GM23338 (cell line): ENCODE measurements around the gene HADHA. TPM values are rescaled to one million over a fixed set of nuclear protein-coding genes. Genes with fewer than 3 reads are reported as not detected.

Source experiments
- ATAC-seq: fragments of 200-7000 bp; cut with Tn5 transposase; 3 replicates; pipeline ENCODE4 v1.9.1; 2020
- DNase-seq: peaks from one replicate; pipeline ENCODE4 v3.0.0-alpha.2; 2015; ENCODE audit warnings: low spot score
- H2AFZ ChIP-seq: fragments of 200-600 bp; sonication (generic); 2 replicates; pipeline ENCODE4 v1.8.0; 2016; ENCODE audit warnings: antibody characterized with exemption, mild to moderate bottlenecking, moderate library complexity
- H3F3A ChIP-seq: fragments of 200-600 bp; sonication (generic); replicated peaks from 2 replicates; pipeline ENCODE4 v1.8.0; 2017; ENCODE audit warnings: antibody characterized with exemption, mixed run types, low read depth
- H3K27ac ChIP-seq: fragments of 200-600 bp; sonication (generic); 2 replicates; pipeline ENCODE4 v1.6.1; 2016; ENCODE audit warnings: low read depth
- H3K27me3 ChIP-seq: fragments of 200-600 bp; sonication (generic); 2 replicates; pipeline ENCODE4 v1.8.0; 2016; ENCODE audit warnings: mild to moderate bottlenecking, mixed run types, moderate library complexity; ENCODE audit not compliant: insufficient read depth
- H3K36me3 ChIP-seq: fragments of 200-600 bp; sonication (generic); 2 replicates; pipeline ENCODE4 v1.8.0; 2016; ENCODE audit warnings: mild to moderate bottlenecking; ENCODE audit not compliant: insufficient read depth
- H3K4me1 ChIP-seq: fragments of 200-600 bp; sonication (generic); 2 replicates; pipeline ENCODE4 v1.8.0; 2016; ENCODE audit warnings: mild to moderate bottlenecking, moderate library complexity; ENCODE audit not compliant: insufficient read depth
- H3K4me2 ChIP-seq: fragments of 200-600 bp; sonication (generic); 2 replicates; pipeline ENCODE4 v1.7.1; 2017; ENCODE audit warnings: mixed run types
- H3K4me3 ChIP-seq: fragments of 200-600 bp; sonication (generic); 2 replicates; pipeline ENCODE4 v1.6.1; 2016; ENCODE audit warnings: mixed run types
- H3K79me2 ChIP-seq: fragments of 200-600 bp; sonication (generic); replicated peaks from 2 replicates; pipeline ENCODE4 v1.8.0; 2017; ENCODE audit warnings: mild to moderate bottlenecking; ENCODE audit not compliant: insufficient read depth
- H3K9me2 ChIP-seq: fragments of 200-600 bp; sonication (generic); 2 replicates; pipeline ENCODE4 v1.8.0; 2017; ENCODE audit not compliant: insufficient read depth
- H4K20me1 ChIP-seq: fragments of 200-600 bp; sonication (generic); replicated peaks from 2 replicates; pipeline ENCODE4 v1.8.0; 2017; ENCODE audit warnings: mild to moderate bottlenecking; ENCODE audit not compliant: insufficient read depth
- H3K27ac Mint-ChIP-seq: 2 replicates; pipeline ENCODE4 v1.8.0; 2020; ENCODE audit warnings: inconsistent platforms, mild to moderate bottlenecking, moderate library complexity, mixed read lengths
- H3K27me3 Mint-ChIP-seq: 3 replicates; pipeline ENCODE4 v1.8.0; 2022; ENCODE audit warnings: low read depth, mild to moderate bottlenecking, moderate library complexity, mixed read lengths, inconsistent platforms; ENCODE audit not compliant: insufficient read depth, poor library complexity
- H3K36me3 Mint-ChIP-seq: 3 replicates; pipeline ENCODE4 v1.8.0; 2021; ENCODE audit warnings: low read depth, mild to moderate bottlenecking, inconsistent platforms, moderate library complexity, mixed read lengths
- H3K4me1 Mint-ChIP-seq: 3 replicates; pipeline ENCODE4 v1.8.0; 2020; ENCODE audit warnings: mild to moderate bottlenecking, inconsistent platforms, mixed read lengths
- H3K4me3 Mint-ChIP-seq: 3 replicates; pipeline ENCODE4 v1.8.0; 2021; ENCODE audit warnings: moderate library complexity, mild to moderate bottlenecking, inconsistent platforms, mixed read lengths
- H3K9me3 Mint-ChIP-seq: 3 replicates; pipeline ENCODE4 v1.8.0; 2020; ENCODE audit warnings: moderate library complexity, mild to moderate bottlenecking, inconsistent platforms, mixed read lengths
- CREB1 ChIP-seq: fragments of 250-450 bp; sonication (Bioruptor Pico); IDR thresholded peaks from 2 replicates; pipeline ENCODE4 v1.5.0; 2020; ENCODE audit warnings: low read depth, mild to moderate bottlenecking, moderate library complexity
- ETS1 ChIP-seq: IDR thresholded peaks from 2 replicates; pipeline ENCODE4 v1.6.1; 2016; ENCODE audit warnings: antibody characterized with exemption
- EZH2 ChIP-seq: fragments of 200-600 bp; sonication (generic); IDR thresholded peaks from one replicate; pipeline ENCODE4 v1.8.0; 2017; ENCODE audit warnings: antibody characterized with exemption, mild to moderate bottlenecking, low read depth; ENCODE audit not compliant: unreplicated experiment
- EZH2phosphoT487 ChIP-seq: fragments of 200-600 bp; sonication (generic); IDR thresholded peaks from one replicate; pipeline ENCODE4 v1.8.1; 2018; ENCODE audit warnings: antibody characterized with exemption; ENCODE audit not compliant: unreplicated experiment
- JUNB ChIP-seq: IDR thresholded peaks from one replicate; pipeline ENCODE4 v1.6.1; 2016; ENCODE audit warnings: antibody characterized with exemption; ENCODE audit not compliant: unreplicated experiment
- POLR2AphosphoS5 ChIP-seq: IDR thresholded peaks from 2 replicates; pipeline ENCODE4 v1.6.1; 2016; ENCODE audit warnings: antibody characterized with exemption, low read depth
- REST ChIP-seq: IDR thresholded peaks from one replicate; pipeline ENCODE4 v1.6.1; 2018; ENCODE audit warnings: antibody characterized with exemption; ENCODE audit not compliant: unreplicated experiment
- STAT1 ChIP-seq: IDR thresholded peaks from one replicate; pipeline ENCODE4 v1.6.1; 2016; ENCODE audit warnings: antibody characterized with exemption; ENCODE audit not compliant: unreplicated experiment
- ZNF331 ChIP-seq: fragments of 250-450 bp; sonication (Bioruptor Pico); IDR thresholded peaks from 2 replicates; pipeline ENCODE4 v1.5.0; 2020; ENCODE audit warnings: low read depth, mild to moderate bottlenecking, moderate library complexity
- ZNF462 ChIP-seq: fragments of 250-450 bp; sonication (Bioruptor Pico); IDR thresholded peaks from 2 replicates; pipeline ENCODE4 v1.5.0; 2020; ENCODE audit warnings: mild to moderate bottlenecking, moderate library complexity
- polyA plus RNA-seq: library from polyadenylated mRNA; unstranded; fragments of >200 nt; fragmentation: Nextera tagmentation; extraction: Ambion mirVana; gene quantifications from 2 replicates; pipeline ENCODE4 v1.2.1, GENCODE V29; 2016
- total RNA-seq: library from RNA; depleted of rRNA; stranded (reverse); fragments of >200 nt; shearing (Covaris generic); gene quantifications from 2 replicates; pipeline ENCODE4 v1.2.3, GENCODE V29; 2014

HADHA gene
- total and polyA plus RNA-seq, 2 experiments from 2014 or later: 63.9 to 92.3 TPM

- TF ChIP-seq REST (no peak), POLR2AphosphoS5 (no peak), EZH2phosphoT487 (no peak), CREB1 (no peak), EZH2 (no peak), JUNB (no peak), ETS1 (no peak)
These were observed 32.2 kb upstream of the HADHA start (continued) for GRCh38 chr2:26276484-26277227.

- H3F3A ChIP-seq: no peaks in the 10 kb centered on the region; the same call in 1 of the 2 replicates
- no peaks in the 10 kb centered on the region for H3K4me1 Mint-ChIP-seq
- DNase-seq (no peak), ATAC-seq (no peak)
- no peak overlapping the region for H3K4me3 ChIP-seq
- no peaks in the 10 kb centered on the region for H3K79me2 ChIP-seq
- H3K27ac ChIP-seq: no peak overlapping the region
- no peak overlapping the region for H3K4me3 Mint-ChIP-seq
- H3K4me2 ChIP-seq: no peak overlapping the region
- H3K36me3 Mint-ChIP-seq: peaks cover 8% of the 10 kb centered on the region; the same call in 2 of the 3 replicates
- no peak overlapping the region for H2AFZ ChIP-seq
- peaks cover 6% of the 10 kb centered on the region for H3K36me3 ChIP-seq
- H3K9me3 Mint-ChIP-seq: no peaks in the 10 kb centered on the region
- H3K27me3 ChIP-seq: no peaks in the 10 kb centered on the region
- no peaks in the 10 kb centered on the region for H3K9me2 ChIP-seq
- no peaks in the 10 kb centered on the region for H3K27me3 Mint-ChIP-seq
- H3K27ac Mint-ChIP-seq: no peak overlapping the region
- H4K20me1 ChIP-seq: no peaks in the 10 kb centered on the region
- no peaks in the 10 kb centered on the region for H3K4me1 ChIP-seq
- TF ChIP-seq JUNB: no peak
- TF ChIP-seq POLR2AphosphoS5: no peak
- TF ChIP-seq ZNF331 (CRISPR knock-in tag): no peak
- TF ChIP-seq STAT1: no peak
- TF ChIP-seq ETS1: no peak
- no peak for TF ChIP-seq ZNF462 (CRISPR knock-in tag)
These were observed 29.7 kb upstream of the HADHA start for GRCh38 chr2:26274058-26274613.
